Endothelial cell of umbilical vein (primary cell): ENCODE results near the gene DENND1A. TPM values are rescaled to one million over a fixed set of nuclear protein-coding genes. Genes with fewer than 3 reads are reported as not detected.

Experiments
- BruUV-seq: library from RNA; stranded (reverse); fragments of 400-500 nt; replicated peaks from 2 replicates; lab custom pipeline; 2021; lab: Mats Ljungman, UMichigan
- CTCF ChIA-PET: fragments of 300-600, 350-600 bp; sonication (Branson Sonifier 250); formaldehyde crosslinking; loops from one replicate; lab custom pipeline; 2021; ENCODE audit warnings: antibody characterized with exemption, inconsistent platforms; lab: Charles Lee
- POLR2A ChIA-PET: fragments of 300-600, 350-600 bp; sonication (Branson Sonifier 250); formaldehyde crosslinking; loops from one replicate; lab custom pipeline; 2021; ENCODE audit warnings: antibody characterized with exemption, inconsistent platforms; lab: Charles Lee
- DNase-seq: peaks from one replicate; pipeline ENCODE4 v3.0.0-alpha.2; 2011; ENCODE audit warnings: low read depth, low spot score
- FAIRE-seq: peaks from 2 replicates; lab custom pipeline; 2011; peaks lifted over from hg19 to GRCh38; lab: Jason Lieb, UNC
- H2AFZ ChIP-seq: 2 replicates; pipeline ENCODE4 v1.6.0; 2012; ENCODE audit warnings: low read depth, low read length, control low read depth, inconsistent platforms
- H3K27ac ChIP-seq: 2 replicates; pipeline ENCODE4 v1.5.1; 2011; ENCODE audit warnings: low read depth, mild to moderate bottlenecking, control low read depth, low read length, moderate library complexity; ENCODE audit not compliant: insufficient read depth
- H3K27me3 ChIP-seq, 2 experiments: 2 replicates each; pipeline versions ENCODE4 v1.6.0 to v1.6.1; 2011; ENCODE audit warnings: low read length in 2 of 2, mixed read lengths in 1 of 2; ENCODE audit not compliant: control insufficient read depth in 2 of 2, insufficient read depth in 2 of 2
- H3K36me3 ChIP-seq, 2 experiments: 2 replicates in 1 of 2; 3 replicates in 1 of 2; pipeline ENCODE4 v1.5.1; 2011; ENCODE audit warnings: low read length in 2 of 2, mild to moderate bottlenecking in 1 of 2, moderate library complexity in 1 of 2; ENCODE audit not compliant: control insufficient read depth in 2 of 2, insufficient read depth in 2 of 2; ENCODE audit errors: extremely low read depth in 1 of 2
- H3K4me1 ChIP-seq: 3 replicates; pipeline ENCODE4 v1.5.1; 2011; ENCODE audit warnings: mild to moderate bottlenecking, low read length; ENCODE audit not compliant: control insufficient read depth, insufficient read depth; ENCODE audit errors: extremely low read depth
- H3K4me2 ChIP-seq: 2 replicates; pipeline ENCODE4 v1.6.1; 2011; ENCODE audit warnings: low read length, control low read depth, mixed read lengths; ENCODE audit not compliant: insufficient read depth
- H3K4me3 ChIP-seq, 3 experiments: fragments of 200-600 bp in 1 of 3; sonication (generic), shearing (Covaris generic) in 1 of 3; replicated peaks in 1 of 3; 2 replicates each; pipeline ENCODE4 v1.5.1; 2011 to 2016; ENCODE audit warnings: control low read depth in 3 of 3, low read length in 3 of 3, mild to moderate bottlenecking in 2 of 3, inconsistent platforms in 1 of 3, low read depth in 1 of 3, moderate library complexity in 1 of 3; ENCODE audit not compliant: insufficient read depth in 1 of 3
- H3K79me2 ChIP-seq: 2 replicates; pipeline ENCODE4 v1.6.0; 2012; ENCODE audit warnings: low read length, inconsistent platforms; ENCODE audit not compliant: control insufficient read depth, insufficient read depth
- H3K9ac ChIP-seq: replicated peaks from 2 replicates; pipeline ENCODE3; 2011; ENCODE audit warnings: low read length, control low read depth; ENCODE audit not compliant: insufficient read depth; ENCODE audit errors: extremely low read depth
- H3K9me1 ChIP-seq: replicated peaks from 3 replicates; pipeline ENCODE4 v1.6.0; 2011; ENCODE audit warnings: mild to moderate bottlenecking, low read length; ENCODE audit not compliant: control insufficient read depth, insufficient read depth; ENCODE audit errors: extremely low read depth
- H3K9me3 ChIP-seq: replicated peaks from 2 replicates; pipeline ENCODE4 v1.5.1; 2012; ENCODE audit warnings: low read length, inconsistent platforms; ENCODE audit not compliant: control insufficient read depth, insufficient read depth
- H4K20me1 ChIP-seq: replicated peaks from 2 replicates; pipeline ENCODE3; 2011; ENCODE audit warnings: mild to moderate bottlenecking, low read length; ENCODE audit not compliant: control insufficient read depth, insufficient read depth; ENCODE audit errors: extremely low read depth
- EZH2 ChIP-seq: IDR thresholded peaks from 2 replicates; pipeline ENCODE4 v1.6.1; 2012; ENCODE audit warnings: borderline replicate concordance, low read depth, mild to moderate bottlenecking, moderate library complexity, low read length, inconsistent platforms; ENCODE audit not compliant: severe bottlenecking
- FOS ChIP-seq: IDR thresholded peaks from 2 replicates; pipeline ENCODE4 v1.6.1; 2011; ENCODE audit warnings: mild to moderate bottlenecking, low read length, moderate library complexity, borderline replicate concordance; ENCODE audit not compliant: insufficient read depth
- GATA2 ChIP-seq: IDR thresholded peaks from 2 replicates; pipeline ENCODE4 v1.7.0; 2011; ENCODE audit warnings: low read depth, mild to moderate bottlenecking, moderate library complexity, mixed read lengths, low read length; ENCODE audit not compliant: insufficient read length, insufficient read depth
- JUN ChIP-seq: IDR thresholded peaks from 2 replicates; pipeline ENCODE4 v1.6.1; 2011; ENCODE audit warnings: borderline replicate concordance, low read depth; ENCODE audit not compliant: insufficient read length, insufficient read depth
- MAX ChIP-seq: IDR thresholded peaks from 2 replicates; pipeline ENCODE4 v1.6.1; 2011; ENCODE audit not compliant: insufficient read depth, insufficient read length
- MYC ChIP-seq: IDR thresholded peaks from one replicate; pipeline ENCODE4 v1.6.1; 2011; ENCODE audit warnings: mild to moderate bottlenecking, low read depth, low read length
- POLR2A ChIP-seq: IDR thresholded peaks from 2 replicates; pipeline ENCODE4 v1.6.1; 2012; ENCODE audit warnings: low read depth, mild to moderate bottlenecking, control low read depth, low read length
- POLR2AphosphoS5 ChIP-seq: IDR thresholded peaks from 2 replicates; pipeline ENCODE4 v1.6.1; 2012; ENCODE audit warnings: low read depth, mild to moderate bottlenecking, control low read depth, low read length, moderate library complexity; ENCODE audit not compliant: insufficient read depth
- dilution Hi-C: fragments of 300-500 bp; cut with MboI; formaldehyde crosslinking; loops from one replicate; pipeline ENCODE4 v1.15.0; 2019; ENCODE audit warnings: low sequenced_read_pairs; ENCODE audit not compliant: extremely low pct_ligation_motif_present
- intact Hi-C: fragments of 100-400 bp; cut with micrococcal nuclease; formaldehyde crosslinking; loops from one replicate; pipeline ENCODE4 v1.10.0; 2022
- polyA plus RNA-seq, 4 experiments: library from polyadenylated mRNA; depleted of rRNA in 3 of 4; stranded (reverse) in 3 of 4; unstranded in 1 of 4; fragments of >200 nt; gene quantifications; 2 replicates each; pipeline versions ENCODE4 v1.2.1 to v1.2.3, GENCODE V29; 2011 to 2012; ENCODE audit warnings: missing spikeins in 1 of 4
- total RNA-seq: library from RNA; stranded (reverse); gene quantifications from 2 replicates; pipeline ENCODE4 v1.2.3, GENCODE V29; 2021
- TF ChIP-seq, protein P1 (sequence below), 2 donors: IDR thresholded peaks; 1 replicate in 1 of 2; 2 replicates in 1 of 2; pipeline ENCODE4 v1.5.1; 2011; ENCODE audit warnings: low read length in 2 of 2, mild to moderate bottlenecking in 2 of 2, moderate library complexity in 2 of 2, control low read depth in 1 of 2, inconsistent platforms in 1 of 2, low read depth in 1 of 2; ENCODE audit not compliant: insufficient read depth in 1 of 2; ENCODE audit errors: extremely low read depth in 1 of 2

The DENND1A gene
- total and polyA plus RNA-seq, 2 donors (not counting 3 experiments of a cell fraction or from before 2014, with no cell fraction given), result 18.5 to 24.5 TPM

DNA sequence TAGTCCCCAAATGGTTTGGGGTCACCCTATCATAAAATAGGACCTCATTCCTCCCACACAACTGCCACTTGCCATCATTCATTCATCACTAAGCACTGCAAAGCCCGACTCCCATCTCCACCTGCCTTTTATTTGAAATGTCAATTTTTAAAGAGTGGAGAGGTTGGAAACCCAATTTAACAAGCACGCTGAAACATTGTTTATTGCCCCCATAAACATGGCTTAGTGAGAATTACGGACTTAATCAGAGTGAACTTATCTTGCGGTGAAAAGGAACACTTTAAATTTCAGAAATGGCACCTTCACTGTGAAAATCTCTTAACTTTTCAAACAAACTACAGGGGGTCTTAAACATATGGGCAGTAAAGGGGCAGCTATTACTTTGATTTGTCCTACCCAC lies 332.9 kb downstream of the DENND1A start:
- Histone ChIP-seq H3K36me3 (no peaks in the 10 kb centered on the region), H3K9ac (no peak overlapping the region), H2AFZ (no peak overlapping the region), H3K79me2 (no peaks in the 10 kb centered on the region), H4K20me1 (no peaks in the 10 kb centered on the region), H3K27me3 (no peaks in the 10 kb centered on the region), H3K9me3 (no peaks in the 10 kb centered on the region), H3K27ac (no peak overlapping the region), H3K4me2 (no peak overlapping the region), H3K4me3 (no peak overlapping the region), H3K4me1 (no peaks in the 10 kb centered on the region), H3K9me1 (no peaks in the 10 kb centered on the region)
- ChIA-PET CTCF (no interaction called here), POLR2A (no interaction called here)
- no TSS peak for BruUV-seq
- no peak for TF ChIP-seq FOS
- TF ChIP-seq MYC, result no peak
- no peak for TF ChIP-seq POLR2A
- TF ChIP-seq JUN, result no peak
- TF ChIP-seq, protein P1, sequence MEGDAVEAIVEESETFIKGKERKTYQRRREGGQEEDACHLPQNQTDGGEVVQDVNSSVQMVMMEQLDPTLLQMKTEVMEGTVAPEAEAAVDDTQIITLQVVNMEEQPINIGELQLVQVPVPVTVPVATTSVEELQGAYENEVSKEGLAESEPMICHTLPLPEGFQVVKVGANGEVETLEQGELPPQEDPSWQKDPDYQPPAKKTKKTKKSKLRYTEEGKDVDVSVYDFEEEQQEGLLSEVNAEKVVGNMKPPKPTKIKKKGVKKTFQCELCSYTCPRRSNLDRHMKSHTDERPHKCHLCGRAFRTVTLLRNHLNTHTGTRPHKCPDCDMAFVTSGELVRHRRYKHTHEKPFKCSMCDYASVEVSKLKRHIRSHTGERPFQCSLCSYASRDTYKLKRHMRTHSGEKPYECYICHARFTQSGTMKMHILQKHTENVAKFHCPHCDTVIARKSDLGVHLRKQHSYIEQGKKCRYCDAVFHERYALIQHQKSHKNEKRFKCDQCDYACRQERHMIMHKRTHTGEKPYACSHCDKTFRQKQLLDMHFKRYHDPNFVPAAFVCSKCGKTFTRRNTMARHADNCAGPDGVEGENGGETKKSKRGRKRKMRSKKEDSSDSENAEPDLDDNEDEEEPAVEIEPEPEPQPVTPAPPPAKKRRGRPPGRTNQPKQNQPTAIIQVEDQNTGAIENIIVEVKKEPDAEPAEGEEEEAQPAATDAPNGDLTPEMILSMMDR (IDR thresholded peaks at IDR 0.05; ENCODE audit: extremely low read depth in 1 of 2, insufficient read depth in 1 of 2, low read depth in 1 of 2, low read length in 2 of 2), result no peak
- no peak for TF ChIP-seq GATA2
- no peak for TF ChIP-seq EZH2
- TF ChIP-seq MAX, result no peak
- no peak for TF ChIP-seq POLR2AphosphoS5
- no peak for FAIRE-seq
- DNase-seq, result no peak
- intact Hi-C loops, result no loop called here
- dilution Hi-C loops, result no loop called here
